Mesenchymal stem cell (in vitro differentiated cells and primary cell): ENCODE data around the gene FOXN4.

Experiments
- DNase-seq: peaks from one replicate; pipeline ENCODE4 v3.0.0-alpha.2; 2013
- H2AFZ ChIP-seq: one replicate; pipeline ENCODE4 v1.6.1; 2013; ENCODE audit warnings: low read depth, mild to moderate bottlenecking, control low read depth, inconsistent platforms, low read length, moderate library complexity
- H2AK5ac ChIP-seq: 2 replicates; pipeline ENCODE4 v1.6.1; 2013; ENCODE audit warnings: low read length, moderate library complexity, mild to moderate bottlenecking, inconsistent platforms; ENCODE audit not compliant: severe bottlenecking
- H2BK120ac ChIP-seq: one replicate; pipeline ENCODE4 v1.6.1; 2013; ENCODE audit warnings: low read depth, mild to moderate bottlenecking, inconsistent platforms, low read length, moderate library complexity
- H2BK12ac ChIP-seq, 2 experiments: one replicate each; pipeline ENCODE4 v1.6.1; 2013; ENCODE audit warnings: inconsistent platforms in 2 of 2, low read length in 2 of 2, mild to moderate bottlenecking in 2 of 2, moderate library complexity in 2 of 2, control low read depth in 1 of 2
- H2BK15ac ChIP-seq: one replicate; pipeline ENCODE4 v1.6.1; 2013; ENCODE audit warnings: mild to moderate bottlenecking, low read depth, inconsistent platforms; ENCODE audit not compliant: poor library complexity, severe bottlenecking
- H2BK5ac ChIP-seq: 2 replicates; pipeline ENCODE4 v1.6.1; 2013; ENCODE audit warnings: low read depth, mild to moderate bottlenecking, low read length, control low read depth, inconsistent platforms; ENCODE audit not compliant: poor library complexity, severe bottlenecking
- H3K14ac ChIP-seq, 2 experiments: one replicate each; pipeline ENCODE4 v1.6.1; 2013; ENCODE audit warnings: inconsistent platforms in 2 of 2, low read length in 2 of 2, control low read depth in 1 of 2, mild to moderate bottlenecking in 1 of 2, moderate library complexity in 1 of 2
- H3K18ac ChIP-seq, 2 experiments: one replicate each; pipeline ENCODE4 v1.6.1; 2013; ENCODE audit warnings: inconsistent platforms in 2 of 2, low read length in 2 of 2, control low read depth in 1 of 2, low read depth in 1 of 2, mild to moderate bottlenecking in 1 of 2
- H3K23ac ChIP-seq, 2 experiments: one replicate each; pipeline ENCODE4 v1.6.1; 2013; ENCODE audit warnings: inconsistent platforms in 2 of 2, low read length in 2 of 2, mild to moderate bottlenecking in 2 of 2, moderate library complexity in 2 of 2, control low read depth in 1 of 2
- H3K27ac ChIP-seq: 2 replicates; pipeline ENCODE4 v1.5.1; 2013; ENCODE audit warnings: mild to moderate bottlenecking, moderate library complexity, low read length, control low read depth, inconsistent platforms; ENCODE audit not compliant: poor library complexity, severe bottlenecking
- H3K27me3 ChIP-seq, 2 experiments: 2 replicates each; pipeline versions ENCODE4 v1.6.1 to v1.7.0; 2013; ENCODE audit warnings: low read length in 2 of 2, mild to moderate bottlenecking in 2 of 2, moderate library complexity in 2 of 2, control low read depth in 1 of 2, inconsistent platforms in 1 of 2; ENCODE audit not compliant: control insufficient read depth in 1 of 2, insufficient read depth in 1 of 2
- H3K36me3 ChIP-seq, 2 experiments: 2 replicates each; pipeline versions ENCODE4 v1.6.1 to v1.7.0; 2013; ENCODE audit warnings: low read length in 2 of 2, control low read depth in 1 of 2, inconsistent platforms in 1 of 2, low read depth in 1 of 2, mild to moderate bottlenecking in 1 of 2; ENCODE audit not compliant: insufficient read depth in 2 of 2, control insufficient read depth in 1 of 2
- H3K4ac ChIP-seq, 2 experiments: one replicate each; pipeline ENCODE4 v1.6.1; 2013; ENCODE audit warnings: inconsistent platforms in 2 of 2, low read length in 2 of 2, mild to moderate bottlenecking in 2 of 2, moderate library complexity in 2 of 2, control low read depth in 1 of 2, low read depth in 1 of 2
- H3K4me1 ChIP-seq: 2 replicates; pipeline ENCODE4 v1.6.1; 2013; ENCODE audit warnings: low read depth, low read length, control low read depth; ENCODE audit not compliant: control insufficient read depth, insufficient read depth
- H3K4me2 ChIP-seq: 2 replicates; pipeline ENCODE4 v1.6.1; 2013; ENCODE audit warnings: low read length, mild to moderate bottlenecking, inconsistent platforms; ENCODE audit not compliant: poor library complexity, severe bottlenecking
- H3K4me3 ChIP-seq, 2 experiments: 2 replicates each; pipeline versions ENCODE4 v1.5.1 to v1.7.0; 2013; ENCODE audit warnings: low read length in 2 of 2, mild to moderate bottlenecking in 2 of 2, control low read depth in 1 of 2, low read depth in 1 of 2; ENCODE audit not compliant: insufficient read depth in 1 of 2
- H3K79me1 ChIP-seq: replicated peaks from 2 replicates; pipeline ENCODE4 v1.6.1; 2013; ENCODE audit warnings: mild to moderate bottlenecking, control low read depth, low read length, inconsistent platforms; ENCODE audit not compliant: poor library complexity, severe bottlenecking
- H3K9ac ChIP-seq: 2 replicates; pipeline ENCODE4 v1.7.0; 2013; ENCODE audit warnings: mild to moderate bottlenecking, low read length, moderate library complexity
- H3K9me3 ChIP-seq: 2 replicates; pipeline ENCODE4 v1.7.0; 2013; ENCODE audit warnings: mild to moderate bottlenecking, low read length; ENCODE audit not compliant: control insufficient read depth
- H4K8ac ChIP-seq: one replicate; pipeline ENCODE4 v1.6.1; 2013; ENCODE audit warnings: inconsistent platforms, mild to moderate bottlenecking, low read length, moderate library complexity
- H4K91ac ChIP-seq: one replicate; pipeline ENCODE4 v1.6.1; 2013; ENCODE audit warnings: mild to moderate bottlenecking, low read length, inconsistent platforms
- WGBS: methylation state at CpG from one replicate; pipeline ENCODE4 v1.1.7; 2013; ENCODE audit warnings: mixed read lengths; 5-methylcytosine and 5-hydroxymethylcytosine counted together

The FOXN4 gene

DNA sequence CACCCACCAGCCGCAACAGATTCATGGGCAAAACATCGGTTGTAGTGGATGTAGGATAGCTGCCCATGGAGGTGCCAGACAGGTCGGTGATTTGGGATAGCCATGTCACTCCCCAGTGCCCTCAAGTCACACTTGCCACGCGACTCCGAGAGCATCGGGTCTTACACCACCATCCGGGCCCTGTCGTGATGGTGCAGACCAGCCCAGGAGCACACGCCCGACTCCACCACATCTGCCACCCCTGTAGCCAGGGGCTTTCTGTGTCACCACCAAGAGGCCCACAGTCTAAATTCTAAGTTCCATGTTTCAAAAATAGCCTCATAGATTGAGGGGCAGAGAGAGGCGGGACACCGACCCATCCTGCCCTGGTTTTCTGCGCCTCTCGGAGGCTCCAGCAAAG lies 18.0 kb downstream of the FOXN4 start:
- Histone ChIP-seq H2BK120ac (no peak overlapping the region), H4K91ac (no peak overlapping the region), H3K4me1 (peaks cover 5% of the 10 kb centered on the region), H2BK15ac (no peak overlapping the region), H3K9ac (peak overlapping the region; percentile 79), H3K23ac (no peak overlapping the region), H4K8ac (no peak overlapping the region), H3K27ac (no peak overlapping the region), H3K79me1 (no peaks in the 10 kb centered on the region), H3K36me3 (no peaks in the 10 kb centered on the region), H2BK12ac (no peak overlapping the region), H3K4me2 (no peak overlapping the region), H3K4me3 (peak overlapping the region in 1 of 2 experiments; percentile 51), H2AK5ac (no peak overlapping the region), H3K27me3 (peaks cover 36 to 77% of the 10 kb centered on the region in 2 experiments), H3K9me3 (no peaks in the 10 kb centered on the region), H2BK5ac (no peak overlapping the region), H3K18ac (no peak overlapping the region), H3K4ac (no peak overlapping the region), H2AFZ (no peak overlapping the region), H3K14ac (no peak overlapping the region)
- 79% methylated on average over 15 of the region's 15 CpGs for WGBS
- no peak for DNase-seq

DNA sequence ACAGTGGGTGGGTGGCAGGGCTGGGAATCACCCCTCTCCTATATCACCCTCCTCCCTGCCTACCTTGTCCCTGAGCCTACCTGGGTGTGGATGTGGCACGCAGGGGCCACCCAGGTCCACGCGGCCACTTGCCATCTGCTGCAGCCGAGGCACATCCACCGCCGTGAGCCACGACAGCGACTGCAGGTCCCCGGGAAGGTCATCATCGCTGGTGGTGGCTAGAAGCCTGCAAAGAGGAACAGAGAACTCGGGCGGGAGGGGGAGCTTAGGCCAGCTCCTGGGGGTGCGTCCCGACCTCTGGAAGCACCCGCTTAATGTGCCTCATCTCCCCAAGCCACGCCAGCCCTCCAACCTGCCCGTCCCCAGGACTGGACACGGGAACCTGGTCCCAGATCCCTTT lies 19.0 kb downstream of the FOXN4 start:
- H2BK12ac ChIP-seq = no peak overlapping the region
- no peak overlapping the region for H3K14ac ChIP-seq
- no peaks in the 10 kb centered on the region for H3K79me1 ChIP-seq
- H3K4me2 ChIP-seq = no peak overlapping the region
- H3K27me3 ChIP-seq = peaks cover 31 to 78% of the 10 kb centered on the region in 2 experiments
- no peak for DNase-seq
- no peaks in the 10 kb centered on the region for H3K36me3 ChIP-seq
- no peak overlapping the region for H2AFZ ChIP-seq
- no peak overlapping the region for H2BK5ac ChIP-seq
- no peak overlapping the region for H3K9ac ChIP-seq
- no peak overlapping the region for H3K18ac ChIP-seq
- H4K91ac ChIP-seq = no peak overlapping the region
- peaks cover 5% of the 10 kb centered on the region for H3K4me1 ChIP-seq
- no peaks in the 10 kb centered on the region for H3K9me3 ChIP-seq
- H3K4me3 ChIP-seq = no peak overlapping the region
- no peak overlapping the region for H2BK15ac ChIP-seq
- H4K8ac ChIP-seq = no peak overlapping the region
- H2BK120ac ChIP-seq = no peak overlapping the region
- H2AK5ac ChIP-seq = no peak overlapping the region
- no peak overlapping the region for H3K4ac ChIP-seq
- 86% methylated on average over 18 of the region's 18 CpGs for WGBS
- H3K23ac ChIP-seq = no peak overlapping the region
- no peak overlapping the region for H3K27ac ChIP-seq

DNA sequence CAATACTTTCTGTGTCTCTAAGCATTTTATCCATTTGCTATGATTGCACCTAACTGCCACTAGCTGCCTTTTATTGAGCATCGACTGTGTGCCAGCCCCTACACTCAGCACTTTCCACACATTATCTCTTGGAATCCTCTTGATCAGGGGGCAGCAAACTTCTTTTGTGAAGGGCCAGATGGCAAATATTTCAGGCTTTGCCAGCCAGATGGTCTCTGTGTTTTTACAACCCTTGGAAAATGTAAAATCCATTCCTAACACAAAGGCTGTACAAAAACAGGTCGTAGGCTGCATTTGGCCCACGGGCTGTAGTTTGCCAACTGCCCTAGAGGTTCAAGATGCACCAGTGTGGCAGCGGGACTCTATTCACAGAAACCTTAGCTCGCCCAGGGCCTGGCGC lies 19.5 kb downstream of the FOXN4 start:
- H2AK5ac ChIP-seq = no peak overlapping the region
- H3K9me3 ChIP-seq = no peaks in the 10 kb centered on the region
- no peak for DNase-seq
- 94% methylated on average over 6 of the region's 6 CpGs for whole genome bisulfite sequencing
- no peak overlapping the region for H3K27ac ChIP-seq
- H2BK12ac ChIP-seq = no peak overlapping the region
- no peak overlapping the region for H3K23ac ChIP-seq
- no peaks in the 10 kb centered on the region for H3K79me1 ChIP-seq
- H2AFZ ChIP-seq = no peak overlapping the region
- H4K8ac ChIP-seq = no peak overlapping the region
- no peak overlapping the region for H3K9ac ChIP-seq
- peaks cover 31 to 73% of the 10 kb centered on the region in 2 experiments for H3K27me3 ChIP-seq
- H2BK5ac ChIP-seq = no peak overlapping the region
- no peak overlapping the region for H3K4me3 ChIP-seq
- no peak overlapping the region for H2BK15ac ChIP-seq
- H3K4ac ChIP-seq = no peak overlapping the region
- H3K4me2 ChIP-seq = no peak overlapping the region
- no peak overlapping the region for H3K14ac ChIP-seq
- H3K4me1 ChIP-seq = peaks cover 5% of the 10 kb centered on the region
- no peaks in the 10 kb centered on the region for H3K36me3 ChIP-seq
- H3K18ac ChIP-seq = no peak overlapping the region
- no peak overlapping the region for H4K91ac ChIP-seq
- H2BK120ac ChIP-seq = no peak overlapping the region

DNA sequence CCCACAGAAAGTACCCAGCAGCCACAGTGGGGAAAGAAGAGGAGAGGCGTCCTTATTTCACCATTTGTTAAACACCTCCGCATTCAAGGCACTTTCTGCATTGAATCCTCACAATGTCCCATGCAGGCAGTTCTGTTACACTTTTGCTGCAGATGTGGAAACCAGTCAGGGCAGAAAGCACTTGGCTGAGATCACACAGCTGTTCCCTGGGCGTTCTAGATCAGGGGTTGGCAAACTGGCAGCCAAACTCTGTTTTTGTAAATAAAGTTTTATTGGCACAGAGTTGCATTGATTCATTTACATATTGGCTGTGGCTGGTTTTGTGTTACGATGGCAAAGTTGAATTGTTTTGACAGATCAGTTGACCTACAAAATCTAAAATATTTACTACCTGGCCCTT lies 20.1 kb downstream of the FOXN4 start:
- Histone ChIP-seq H3K4me2 (no peak overlapping the region), H2AFZ (no peak overlapping the region), H2BK12ac (no peak overlapping the region), H2BK5ac (no peak overlapping the region), H3K14ac (no peak overlapping the region), H3K27me3 (peaks cover 31 to 68% of the 10 kb centered on the region in 2 experiments), H4K91ac (no peak overlapping the region), H3K4me3 (no peak overlapping the region), H4K8ac (no peak overlapping the region), H3K9ac (no peak overlapping the region), H3K4ac (no peak overlapping the region), H3K79me1 (no peaks in the 10 kb centered on the region), H2BK15ac (no peak overlapping the region), H3K36me3 (no peaks in the 10 kb centered on the region), H2AK5ac (no peak overlapping the region), H3K27ac (no peak overlapping the region), H3K9me3 (no peaks in the 10 kb centered on the region), H3K18ac (no peak overlapping the region), H2BK120ac (no peak overlapping the region), H3K23ac (no peak overlapping the region), H3K4me1 (peaks cover 5% of the 10 kb centered on the region)
- WGBS = 91% methylated on average over 4 of the region's 4 CpGs
- no peak for DNase-seq
